Gastroesophageal sphincter (tissue), 4 donors: ENCODE results near the gene HAUS5. TPM values are rescaled to one million over a fixed set of nuclear protein-coding genes. Genes with fewer than 3 reads are reported as not detected.
A peak's percentile ranks its signal among the peaks of the same experiment; 100 is the strongest.

Source experiments
- ATAC-seq: fragments of 150-250 bp; one replicate; pipeline ENCODE4 v1.9.1; 2016; ENCODE audit warnings: mild to moderate bottlenecking, moderate library complexity
- H3K27ac ChIP-seq, 4 donors: fragments of 200-600 bp; sonication (generic) in 3 of 4; 1 replicate in 3 of 4; 2 replicates in 1 of 4; pipeline ENCODE4 v1.5.1; 2016 to 2019
- H3K27me3 ChIP-seq: fragments of 200-600 bp; sonication (generic); one replicate; pipeline ENCODE4 v1.5.1; 2019
- H3K36me3 ChIP-seq, 2 donors: fragments of 200-600 bp; sonication (generic); one replicate each; pipeline ENCODE4 v1.5.1; 2019; ENCODE audit warnings: control low read depth in 1 of 2
- H3K4me1 ChIP-seq, 3 donors: fragments of 200-600 bp; sonication (generic); 1 replicate in 2 of 3; 2 replicates in 1 of 3; pipeline ENCODE4 v1.5.1; 2016 to 2019; ENCODE audit warnings: control low read depth in 2 of 3
- H3K4me3 ChIP-seq, 2 donors: fragments of 200-600 bp; sonication (generic); one replicate each; pipeline ENCODE4 v1.5.1; 2019; ENCODE audit warnings: mild to moderate bottlenecking in 1 of 2, moderate library complexity in 1 of 2
- H3K9me3 ChIP-seq, 3 donors: fragments of 200-600 bp; sonication (generic); one replicate each; pipeline ENCODE4 v1.5.1; 2017 to 2019; ENCODE audit warnings: control low read depth in 2 of 3
- CTCF ChIP-seq, 4 experiments: fragments of 200-600 bp in 2 of 4; fragments of 450-650 bp in 2 of 4; sonication (generic) in 1 of 4; IDR thresholded peaks; one replicate each; pipeline ENCODE4 v1.5.1; 2017 to 2019; ENCODE audit warnings: antibody characterized with exemption in 4 of 4, mild to moderate bottlenecking in 2 of 4, moderate library complexity in 2 of 4
- EP300 ChIP-seq: sonication (generic); formaldehyde crosslinking; IDR thresholded peaks from one replicate; pipeline ENCODE4 v1.6.1; 2017; ENCODE audit warnings: antibody characterized with exemption, mild to moderate bottlenecking
- POLR2A ChIP-seq, 2 donors: fragments of 450-650 bp; IDR thresholded peaks; one replicate each; pipeline ENCODE4 v1.6.1; 2017; ENCODE audit warnings: antibody characterized with exemption in 2 of 2, mild to moderate bottlenecking in 2 of 2, moderate library complexity in 1 of 2
- POLR2AphosphoS5 ChIP-seq: sonication (generic); formaldehyde crosslinking; IDR thresholded peaks from one replicate; pipeline ENCODE4 v1.6.1; 2017; ENCODE audit warnings: antibody characterized with exemption
- WGBS, 2 donors: methylation state at CpG; one replicate each; pipeline ENCODE4 v1.1.5; 2018; ENCODE audit warnings: low coverage in 1 of 2; 5-methylcytosine and 5-hydroxymethylcytosine counted together
- total RNA-seq, 4 donors: library from RNA; depleted of rRNA; stranded (reverse); fragments of >200 nt; gene quantifications; one replicate each; pipeline ENCODE4 v1.1.0, GENCODE V29; 2016

The HAUS5 gene
- total RNA-seq = 1 to 10 TPM; 3.9 to 8.7 (median 6.2) TPM

- Histone ChIP-seq H3K4me3 (peak within 1 kb of the TSS; percentile 58 to 79), H3K27me3 (no peaks in the 10 kb centered on the region), H3K27ac (peak within 1 kb of the TSS in 3 of 4 donors; percentile 58 to 79 (median 78)), H3K9me3 (peaks cover 0 to 5% (median 0%) of the 10 kb centered on the region in 3 donors), H3K4me1 (peaks cover 0 to 18% (median 9%) of the 10 kb centered on the region in 3 donors), H3K36me3 (peaks cover 0 to 35% of the 10 kb centered on the region in 2 donors)
- TF ChIP-seq POLR2AphosphoS5 (peak; percentile 46), POLR2A (IDR thresholded peaks at IDR 0.05) (peak in 1 of 2 donors; percentile 19), EP300 (no peak), CTCF (IDR thresholded peaks at IDR 0.05) (peak in 1 of 4 experiments; percentile 30)
- ATAC-seq = peak; percentile 99
- WGBS, 2 donors = 0% methylated on average over 8 to 10 of the region's 47 CpGs
Observed at GRCh38 chr19:35612559-35613321, at the start of gene HAUS5. TSS of gene HAUS5 (plus strand) at chr19:35612735. CDS start at chr19:35612795, 60 bp downstream.

GRCh38 chr19:35562776-35563175, 49.8 kb upstream of the HAUS5 start:
- peaks cover 72% of the 10 kb centered on the region for H3K27me3 ChIP-seq
- TF ChIP-seq CTCF (IDR thresholded peaks at IDR 0.05) (no peak), EP300 (no peak), POLR2A (IDR thresholded peaks at IDR 0.05) (no peak), POLR2AphosphoS5 (no peak)
- peaks cover 0 to 11% (median 7%) of the 10 kb centered on the region in 3 donors for H3K4me1 ChIP-seq
- H3K27ac ChIP-seq = no peak overlapping the region
- peaks cover 0 to 8% (median 0%) of the 10 kb centered on the region in 3 donors for H3K9me3 ChIP-seq
- no peak for ATAC-seq
- H3K4me3 ChIP-seq = no peak overlapping the region
- no peaks in the 10 kb centered on the region for H3K36me3 ChIP-seq
- WGBS, 2 donors = 50 to 54% methylated on average over 2 of the region's 2 CpGs

- ATAC-seq = no peak
- WGBS, 2 donors = 41% methylated on average over 3 of the region's 15 CpGs; no CpG with 5 or more reads in 1 of the 2 donors
- H3K9me3 ChIP-seq = peaks cover 0 to 4% (median 0%) of the 10 kb centered on the region in 3 donors
- peaks cover 72% of the 10 kb centered on the region for H3K27me3 ChIP-seq
- TF ChIP-seq CTCF (IDR thresholded peaks at IDR 0.05) (no peak), POLR2A (IDR thresholded peaks at IDR 0.05) (no peak), POLR2AphosphoS5 (no peak), EP300 (no peak)
- no peak within 1 kb of the TSS for H3K27ac ChIP-seq
- no peaks in the 10 kb centered on the region for H3K36me3 ChIP-seq
- H3K4me3 ChIP-seq = no peak within 1 kb of the TSS
- peaks cover 0 to 5% (median 3%) of the 10 kb centered on the region in 3 donors for H3K4me1 ChIP-seq
Observed at GRCh38 chr19:35563207-35563829, 49.2 kb upstream of the HAUS5 start, which contains the start of gene ATP4A. TSS of gene ATP4A (minus strand) at chr19:35563658. CDS start at chr19:35563629, 29 bp downstream.

GRCh38 chr19:35565016-35565856, 47.3 kb upstream of the HAUS5 start:
- 57 to 67% methylated on average over 3 to 8 of the region's 12 CpGs for WGBS, 2 donors
- Histone ChIP-seq H3K4me1 (no peaks in the 10 kb centered on the region), H3K27me3 (peaks cover 72% of the 10 kb centered on the region)

More at GRCh38 chr19:35565016-35565856, 47.3 kb upstream of the HAUS5 start:
- Histone ChIP-seq H3K27ac (no peak overlapping the region), H3K4me3 (no peak overlapping the region), H3K9me3 (no peaks in the 10 kb centered on the region), H3K36me3 (no peaks in the 10 kb centered on the region)
- ATAC-seq = no peak
- no peak for TF ChIP-seq CTCF (IDR thresholded peaks at IDR 0.05)
- no peak for TF ChIP-seq POLR2AphosphoS5
- no peak for TF ChIP-seq POLR2A (IDR thresholded peaks at IDR 0.05)
- TF ChIP-seq EP300 = no peak
